Measurements from ENCODE around the gene S100A7A.

The S100A7A gene

GRCh38 chr1:153415850-153416570 lies at the start of gene S100A7A:
TSS of gene S100A7A (plus strand) at chr1:153416520. CDS start at chr1:153418083, 1,563 bp downstream.
- no peak for DNase-seq (ENCODE audit: low spot score)

GRCh38 chr1:153367090-153367489 lies 49.2 kb upstream of the S100A7A start:
- DNase-seq (ENCODE audit: low spot score): no peak

- DNase-seq (ENCODE audit: low spot score): no peak
Observed at GRCh38 chr1:153368495-153368894, 47.8 kb upstream of the S100A7A start.

GRCh38 chr1:153370146-153370545 lies 46.2 kb upstream of the S100A7A start:
- DNase-seq (ENCODE audit: low spot score): no peak

- DNase-seq (ENCODE audit: low spot score): no peak
Observed at GRCh38 chr1:153371231-153371630, 45.1 kb upstream of the S100A7A start.

GRCh38 chr1:153372571-153372970 lies 43.7 kb upstream of the S100A7A start:
- no peak for DNase-seq (ENCODE audit: low spot score)

- no peak for DNase-seq (ENCODE audit: low spot score)
Observed at GRCh38 chr1:153374071-153374470, 42.2 kb upstream of the S100A7A start.

GRCh38 chr1:153375511-153375910 lies 40.8 kb upstream of the S100A7A start, which contains the start of gene S100A12:
TSS of gene S100A12 (minus strand) at chr1:153375621. CDS start at chr1:153374592, 1,029 bp downstream.
- DNase-seq (ENCODE audit: low spot score): no peak

DNA sequence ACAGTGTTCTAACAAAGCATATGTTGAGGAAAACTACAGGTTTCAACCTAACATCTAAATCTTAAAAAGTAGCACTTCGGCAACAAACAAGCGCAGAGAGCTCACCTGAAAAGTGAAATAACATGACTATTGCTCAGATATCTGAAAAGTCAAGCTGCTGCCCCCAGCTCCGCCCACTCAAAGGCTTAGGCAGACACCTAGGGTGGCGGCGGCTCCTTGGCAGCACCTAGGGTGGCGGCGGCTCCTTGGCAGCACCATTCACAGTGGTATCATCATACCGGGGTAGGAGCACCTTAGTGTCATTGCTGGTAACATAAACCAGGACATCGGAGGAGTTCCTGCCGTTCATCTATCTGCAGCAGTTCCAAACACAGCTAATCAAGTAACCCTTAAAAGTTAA lies 36.7 kb upstream of the S100A7A start:
- DNase-seq (ENCODE audit: low spot score): no peak

DNA sequence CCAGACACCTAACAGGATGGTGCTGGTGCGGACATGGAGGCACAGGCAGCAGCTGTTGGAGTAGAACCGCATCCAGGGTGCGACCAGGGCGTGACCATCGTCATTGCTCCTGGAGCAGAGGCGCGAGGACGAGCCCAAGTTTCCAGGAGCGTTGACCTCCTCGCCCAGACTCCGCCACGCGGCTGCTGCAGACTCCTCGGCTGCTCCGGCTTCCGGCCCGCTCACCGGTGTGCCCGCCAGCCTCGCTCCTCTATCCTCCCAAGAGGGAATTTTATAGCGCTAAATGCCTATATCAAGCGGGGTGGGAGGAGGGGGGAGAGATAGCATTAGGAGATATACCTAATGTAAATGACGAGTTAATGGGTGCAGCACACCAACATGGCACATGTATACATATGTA lies 35.6 kb upstream of the S100A7A start:
- DNase-seq (ENCODE audit: low spot score): no peak

- no peak for DNase-seq (ENCODE audit: low spot score)
Observed at GRCh38 chr1:153384958-153385580, 31.3 kb upstream of the S100A7A start.

DNA sequence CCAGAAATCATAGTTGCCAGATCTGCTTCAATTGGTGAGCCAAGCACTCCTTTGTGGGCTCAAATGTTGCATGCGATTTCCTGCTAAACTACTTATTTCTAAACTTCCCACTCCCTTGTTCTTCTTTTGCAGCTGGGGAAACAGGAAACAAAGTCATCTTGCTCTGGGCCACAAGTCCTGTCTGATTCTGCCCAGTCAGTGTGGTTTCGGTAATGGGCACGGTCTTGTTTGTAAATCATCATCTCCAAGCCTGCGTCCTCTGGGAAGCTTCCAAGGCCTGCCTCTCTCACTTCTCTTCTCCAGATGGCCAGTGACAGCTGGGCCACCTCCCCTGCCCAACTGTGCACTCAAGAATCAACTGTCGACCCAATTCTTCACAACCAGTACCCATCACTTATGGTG lies 29.8 kb upstream of the S100A7A start:
- DNase-seq (ENCODE audit: low spot score): peak; percentile 4

GRCh38 chr1:153387001-153387400 lies 29.3 kb upstream of the S100A7A start:
- no peak for DNase-seq (ENCODE audit: low spot score)

DNA sequence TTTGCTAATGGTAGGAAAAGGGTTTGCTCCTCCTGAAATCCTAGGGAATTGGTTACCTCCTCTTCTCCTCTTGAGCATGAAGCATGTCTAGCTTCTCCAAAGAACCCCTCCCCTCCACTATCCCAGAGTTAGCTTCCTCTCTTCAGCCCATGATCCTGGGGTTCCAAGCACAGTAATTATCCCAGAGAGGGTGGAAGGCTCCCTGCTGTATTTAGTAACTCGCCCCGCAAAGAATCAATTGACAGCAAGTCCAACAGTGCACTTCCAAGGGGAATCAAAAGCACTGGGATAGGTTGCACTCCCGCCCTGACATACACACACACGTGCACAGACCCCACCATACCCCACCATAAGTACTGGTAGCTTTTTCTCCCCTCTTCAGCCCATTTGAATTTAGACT lies 28.5 kb upstream of the S100A7A start:
- DNase-seq (ENCODE audit: low spot score): no peak

- DNase-seq (ENCODE audit: low spot score): no peak
Observed at GRCh38 chr1:153389401-153389800, 26.9 kb upstream of the S100A7A start.

- DNase-seq (ENCODE audit: low spot score): no peak
Observed at GRCh38 chr1:153389973-153390879, 26.1 kb upstream of the S100A7A start.

DNA sequence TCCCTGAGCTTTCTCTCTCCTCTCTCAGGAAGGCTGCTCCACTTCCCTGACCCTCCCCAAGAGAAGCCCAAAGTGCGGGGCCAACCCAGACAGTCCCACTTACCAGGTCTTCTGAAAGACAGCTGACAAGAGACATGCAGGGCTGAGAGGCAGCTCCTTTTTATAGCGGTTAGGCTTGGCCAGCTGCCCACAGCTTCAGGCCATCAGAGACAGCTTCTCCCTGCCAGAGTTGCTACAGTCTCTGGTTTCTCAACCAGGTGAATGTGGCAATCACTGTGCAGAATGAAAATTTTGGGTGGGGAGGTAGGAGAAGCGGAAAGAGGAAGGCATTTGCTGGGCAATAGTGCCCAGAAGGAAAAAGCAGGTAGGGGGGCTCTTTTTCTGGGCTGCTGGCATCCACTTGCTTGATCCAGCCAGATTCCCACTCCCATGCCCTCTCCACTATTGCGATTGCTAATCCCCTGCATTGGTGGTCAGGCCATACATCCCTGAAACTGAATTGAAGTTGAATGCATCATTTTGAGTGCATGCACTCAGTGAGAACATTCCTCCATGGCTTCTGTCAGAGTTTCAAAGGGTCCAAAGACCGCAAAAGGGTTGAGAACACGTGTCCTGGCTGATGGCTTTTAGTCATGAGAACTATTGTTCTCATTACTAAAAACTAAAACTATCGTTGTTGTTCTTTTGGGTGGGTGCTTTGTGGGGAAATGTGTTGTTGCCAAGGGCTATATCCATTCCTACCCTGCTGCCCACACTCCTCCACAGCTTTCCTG lies 25.2 kb upstream of the S100A7A start, which contains the start of gene S100A8:
S100A8 (minus strand) TSS at position 136 of the 773 bp plus-strand sequence. CDS start 538 bp downstream, outside the sequence.
- no peak for DNase-seq (ENCODE audit: low spot score)

- DNase-seq (ENCODE audit: low spot score): no peak
Observed at GRCh38 chr1:153392258-153392657, 24.1 kb upstream of the S100A7A start.

DNA sequence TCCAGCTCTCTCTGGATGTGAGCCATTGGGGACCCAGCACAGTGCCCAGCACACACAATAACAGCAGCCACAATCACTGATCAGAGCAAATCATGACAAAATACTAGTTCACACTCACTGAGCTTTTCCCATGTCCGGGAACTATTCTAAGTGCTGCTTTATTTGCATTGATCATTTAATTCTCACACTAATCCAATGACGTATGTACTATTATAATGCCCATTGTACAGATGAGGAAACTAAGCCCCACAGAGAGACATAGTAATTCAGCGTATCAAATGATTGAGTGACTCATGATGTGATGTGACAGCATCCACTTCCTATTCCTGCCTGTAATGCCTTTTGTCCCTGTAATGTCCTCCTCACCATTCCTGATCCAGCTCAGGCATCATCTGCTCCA lies 23.5 kb upstream of the S100A7A start:
- no peak for DNase-seq (ENCODE audit: low spot score)

GRCh38 chr1:153393926-153394325 lies 22.4 kb upstream of the S100A7A start:
- DNase-seq (ENCODE audit: low spot score): no peak

- DNase-seq (ENCODE audit: low spot score): no peak
Observed at GRCh38 chr1:153394391-153394790, 21.9 kb upstream of the S100A7A start.

Data from cerebellar cortex (tissue), 1 donor.